RWPE1 (cell line): ENCODE measurements around the gene PHACTR2.

Experiments
- CTCF ChIA-PET: fragments of 350-600 bp; sonication (Branson Sonifier 250); formaldehyde crosslinking; extraction: SDS; loops from one replicate; lab custom pipeline; 2021; lab: Yijun Ruan, JAX
- POLR2A ChIA-PET: fragments of 400-600 bp; formaldehyde crosslinking; extraction: SDS; loops from one replicate; lab custom pipeline; 2020; ENCODE audit warnings: antibody characterized with exemption; ENCODE audit not compliant: low non-redundant PET; lab: Yijun Ruan, JAX
- DNase-seq: peaks from one replicate; pipeline ENCODE4 v3.0.0; 2012; ENCODE audit warnings: low spot score
- H3K27ac ChIP-seq: fragments of 450-650 bp; 2 replicates; pipeline ENCODE4 v1.5.1; 2017
- CTCF ChIP-seq: fragments of 450-650 bp; conservative IDR thresholded peaks from 2 replicates; pipeline ENCODE4 v1.5.1; 2017; ENCODE audit warnings: low read depth, mild to moderate bottlenecking

Gene PHACTR2

GRCh38 chr6:143840595-143841265 is 163.0 kb downstream of the PHACTR2 start:
- no peak for DNase-seq
- ChIA-PET POLR2A (no interaction called here), CTCF (no interaction called here)
- H3K27ac ChIP-seq = no peak overlapping the region
- TF ChIP-seq CTCF = no peak

- POLR2A ChIA-PET = no interaction called here
- CTCF ChIA-PET = interaction anchor here (1.7 to 3.9 kb wide), 2 partner anchors 22 to 267 kb away, joined by 4 to 15 read pairs; partner anchors contain the start of gene ZC2HC1B
- no peak for DNase-seq
Observed at GRCh38 chr6:143842461-143842901, 164.7 kb downstream of the PHACTR2 start.

GRCh38 chr6:143842902-143843676 is 165.3 kb downstream of the PHACTR2 start, which contains the start of gene LTV1:
Gene LTV1, plus strand, starts transcription at chr6:143843338. Its CDS starts 140 bp downstream, at chr6:143843478.
- DNase-seq = peak; percentile 99
- ChIA-PET POLR2A (no interaction called here), CTCF (interaction anchor here (0.7 to 3.9 kb wide), 3 partner anchors 21 to 268 kb away, joined by 3 to 15 read pairs (median 4); partner anchors contain the start of gene ZC2HC1B)
- no peak for TF ChIP-seq CTCF
- H3K27ac ChIP-seq = peak within 1 kb of the TSS; percentile 78

More at GRCh38 chr6:143842461-143842901, 164.7 kb downstream of the PHACTR2 start:
- H3K27ac ChIP-seq = peak overlapping the region; percentile 78
- no peak for TF ChIP-seq CTCF

GRCh38 chr6:143843677-143843999 is 165.9 kb downstream of the PHACTR2 start:
- no peak for DNase-seq
- POLR2A ChIA-PET = no interaction called here
- CTCF ChIA-PET = interaction anchor here (0.7 to 3.9 kb wide), 4 partner anchors 20 to 268 kb away, joined by 3 to 15 read pairs (median 4); partner anchors contain the start of gene ZC2HC1B
- peak overlapping the region; percentile 78 for H3K27ac ChIP-seq
- TF ChIP-seq CTCF = no peak

- DNase-seq = no peak
Observed at GRCh38 chr6:143844006-143844405, 166.2 kb downstream of the PHACTR2 start.

More at GRCh38 chr6:143844006-143844405, 166.2 kb downstream of the PHACTR2 start:
- CTCF ChIA-PET = interaction anchor here (0.7 to 3.9 kb wide), 4 partner anchors 20 to 269 kb away, joined by 3 to 15 read pairs (median 4); partner anchors contain the start of gene ZC2HC1B
- TF ChIP-seq CTCF = no peak
- no peak overlapping the region for H3K27ac ChIP-seq
- POLR2A ChIA-PET = no interaction called here
